GM20000 (cell line): Measurements from ENCODE around the gene REXO1.
"Not testable (repeated sequence)": the region's sequence is repeated elsewhere in the genome, so short reads cannot be mapped to it uniquely, and the experiment has no call there.

Experiments
- DNase-seq: peaks from one replicate; pipeline ENCODE4 v3.0.0; 2012; ENCODE audit warnings: low spot score
- CTCF ChIP-seq: IDR thresholded peaks from 2 replicates; pipeline ENCODE4 v1.5.1; 2012; ENCODE audit warnings: mild to moderate bottlenecking, control low read depth; ENCODE audit errors: extremely low read depth, missing control alignments

REXO1 gene

DNA sequence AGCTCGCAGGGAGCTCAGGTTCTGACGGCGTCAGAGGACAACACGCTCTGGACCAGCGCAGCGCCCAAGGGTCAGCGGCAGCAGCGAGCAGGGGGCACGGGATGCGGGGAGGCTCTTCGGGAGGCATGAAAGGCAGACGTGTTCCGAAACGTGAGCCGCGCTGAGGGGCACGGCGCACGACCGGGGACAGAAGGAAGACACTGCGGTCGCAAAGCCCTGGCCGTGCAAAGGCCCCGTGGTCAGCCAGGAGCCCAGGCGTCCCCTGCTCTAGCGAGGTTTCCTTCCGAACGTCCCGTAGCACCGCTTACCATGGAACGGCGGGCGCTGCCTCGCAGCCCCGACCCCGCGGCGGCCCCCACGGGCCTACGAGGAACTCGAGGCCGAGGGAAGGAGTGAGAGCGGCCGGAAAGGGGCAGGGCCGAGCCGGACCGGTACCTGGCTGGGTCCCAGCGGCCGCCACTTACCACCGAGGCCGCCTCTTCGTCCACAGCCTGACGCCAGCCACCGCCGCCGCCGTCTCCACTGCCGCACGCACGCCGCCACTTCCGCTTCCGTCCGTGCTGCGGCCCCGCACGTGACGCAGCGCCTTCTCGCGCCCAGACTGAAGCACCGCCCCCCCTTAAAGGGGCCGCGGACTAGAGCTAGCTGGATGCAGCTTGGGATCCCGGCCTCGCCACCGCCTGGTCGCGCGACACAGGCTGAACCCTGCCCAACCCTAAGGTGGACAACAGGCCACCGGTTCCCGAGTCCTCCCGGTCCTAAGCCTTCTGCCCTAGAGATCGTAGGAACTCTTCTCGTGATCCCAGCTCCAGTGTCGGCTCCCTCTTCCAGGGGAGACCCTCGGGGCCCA, 27.6 kb upstream of the REXO1 start:
- no peak for TF ChIP-seq CTCF
- peak; percentile 94 for DNase-seq

DNA sequence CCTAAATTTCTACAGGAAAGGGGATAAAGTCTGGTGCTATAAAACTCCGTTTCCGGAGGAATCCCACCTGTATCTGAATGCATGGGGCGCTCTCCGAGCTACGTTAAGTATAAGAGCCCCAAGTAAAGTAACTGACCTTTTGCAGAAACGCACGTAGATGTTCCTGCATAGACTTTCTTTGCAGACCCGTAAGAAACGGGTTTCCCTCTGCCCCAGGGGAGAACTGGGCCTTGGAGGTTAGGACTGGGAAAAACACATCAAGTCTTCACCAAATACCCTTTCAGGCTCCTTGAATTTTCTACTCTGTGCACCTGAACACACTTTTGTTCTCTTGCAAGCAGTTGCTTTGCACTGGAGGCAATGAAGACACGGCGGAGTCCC, 27.0 kb upstream of the REXO1 start:
- not testable (repeated sequence) for DNase-seq

DNA sequence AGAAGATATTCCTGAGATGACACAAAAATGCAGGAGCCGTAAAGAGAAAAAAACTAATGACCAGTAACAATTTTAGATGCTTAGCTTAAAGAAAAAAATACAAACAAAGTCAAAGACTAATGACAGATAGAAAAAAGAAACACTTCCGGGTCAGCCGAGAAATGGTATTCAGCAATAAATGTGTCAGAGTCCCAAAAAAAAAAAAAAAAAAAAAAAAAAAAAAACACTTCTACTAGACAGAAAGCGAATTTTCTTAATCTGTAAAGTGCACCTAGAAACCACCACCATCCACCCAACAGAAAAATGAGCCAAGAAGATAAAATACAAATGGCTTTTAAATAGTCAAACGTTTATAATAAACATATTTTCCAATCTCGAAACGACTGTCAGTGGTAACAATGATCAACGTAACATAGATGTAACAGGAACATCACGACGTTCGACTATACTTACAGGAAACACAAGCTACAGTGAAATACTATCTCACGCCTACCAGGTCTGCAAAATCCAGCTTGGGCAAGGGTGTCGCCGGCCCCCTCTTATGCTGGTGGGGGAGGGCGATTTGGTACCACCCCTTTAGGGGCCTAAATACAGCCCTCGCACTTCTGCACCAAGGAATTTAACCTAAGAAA, 26.4 kb upstream of the REXO1 start:
- TF ChIP-seq CTCF = no peak
- DNase-seq = no peak

GRCh38 chr19:1873524-1874473, 25.5 kb upstream of the REXO1 start:
- no peak for TF ChIP-seq CTCF
- no peak for DNase-seq

GRCh38 chr19:1872807-1873523, 24.7 kb upstream of the REXO1 start:
- no peak for DNase-seq
- no peak for TF ChIP-seq CTCF

DNA sequence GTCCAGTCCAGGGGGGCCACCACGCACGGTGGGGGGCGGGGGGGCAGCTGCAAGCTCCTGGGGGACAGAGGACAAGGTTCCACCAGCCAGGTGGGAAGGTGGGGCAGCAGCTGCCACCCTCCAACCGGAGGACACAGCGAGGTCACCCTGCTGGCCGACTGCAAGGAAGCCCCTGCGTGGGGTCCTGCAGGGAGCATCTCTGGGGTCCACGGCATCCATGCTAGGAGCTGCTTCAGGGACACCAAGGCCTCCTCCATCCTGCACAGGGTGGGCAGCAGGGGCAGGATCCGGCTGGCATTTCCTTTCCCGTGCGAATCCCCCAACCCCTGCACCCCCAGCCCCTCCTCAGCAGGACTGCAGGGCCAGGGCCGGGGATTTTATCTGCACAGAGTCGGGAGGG, 23.3 kb upstream of the REXO1 start:
- no peak for TF ChIP-seq CTCF
- DNase-seq = no peak

DNA sequence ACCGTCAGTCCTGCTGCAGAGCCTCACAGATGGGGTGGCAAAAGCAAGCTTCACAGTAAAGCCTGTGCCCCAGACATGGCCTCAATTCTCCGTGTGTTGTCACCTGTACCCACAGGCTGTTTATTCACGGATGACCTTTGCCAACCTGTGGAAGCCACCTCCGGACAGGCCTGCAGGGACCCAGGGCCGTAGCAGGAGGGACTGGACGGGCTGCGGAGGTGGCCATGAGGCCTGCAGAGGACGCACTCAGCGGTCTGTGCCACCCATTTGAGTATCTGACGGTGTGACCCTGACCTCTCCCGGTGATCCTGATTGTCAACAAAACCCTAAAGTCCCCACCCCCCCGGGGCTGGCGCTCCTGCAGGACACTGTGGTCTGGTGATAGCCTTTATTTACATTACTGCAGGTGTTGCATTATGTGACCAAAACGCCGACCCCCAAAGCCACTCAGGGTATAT, 22.9 kb upstream of the REXO1 start:
- no peak for DNase-seq

More for the DNA sequence above, 22.9 kb upstream of the REXO1 start:
- no peak for TF ChIP-seq CTCF
